Nephron (organoid): ENCODE data around the gene IGF1R.

Source experiments
- H3K27ac Mint-ChIP-seq, 3 experiments: 2 replicates each; pipeline ENCODE4 v1.8.0; 2020; ENCODE audit warnings: mixed read lengths in 3 of 3, mild to moderate bottlenecking in 2 of 3, moderate library complexity in 1 of 3
- H3K27me3 Mint-ChIP-seq: 2 replicates; pipeline ENCODE4 v1.8.0; 2021; ENCODE audit warnings: low read depth, mild to moderate bottlenecking, moderate library complexity, mixed read lengths
- H3K36me3 Mint-ChIP-seq: 2 replicates; pipeline ENCODE4 v1.8.0; 2020; ENCODE audit warnings: low read depth, mixed read lengths
- H3K4me1 Mint-ChIP-seq: 2 replicates; pipeline ENCODE4 v1.8.0; 2020; ENCODE audit warnings: mixed read lengths
- H3K4me3 Mint-ChIP-seq, 3 experiments: 2 replicates each; pipeline ENCODE4 v1.8.0; 2020; ENCODE audit warnings: mild to moderate bottlenecking in 3 of 3, mixed read lengths in 3 of 3, moderate library complexity in 2 of 3
- H3K9me3 Mint-ChIP-seq: 2 replicates; pipeline ENCODE4 v1.8.0; 2020; ENCODE audit warnings: mixed read lengths
- CTCF ChIP-seq, 3 experiments: fragments of 200-600 bp; sonication (generic); IDR thresholded peaks; one replicate each; pipeline ENCODE4 v1.5.0; 2021; ENCODE audit warnings: antibody characterized with exemption in 3 of 3; ENCODE audit not compliant: unreplicated experiment in 3 of 3

IGF1R gene

GRCh38 chr15:98620020-98620419 lies 28.3 kb upstream of the IGF1R start:
- no peaks in the 10 kb centered on the region for H3K9me3 Mint-ChIP-seq
- H3K4me1 Mint-ChIP-seq = peaks cover 8% of the 10 kb centered on the region
- no peak overlapping the region for H3K4me3 Mint-ChIP-seq
- peaks cover 26% of the 10 kb centered on the region for H3K27me3 Mint-ChIP-seq
- no peaks in the 10 kb centered on the region for H3K36me3 Mint-ChIP-seq
- TF ChIP-seq CTCF (IDR thresholded peaks at IDR 0.05; ENCODE audit: unreplicated experiment in 3 of 3) = no peak
- no peak overlapping the region for H3K27ac Mint-ChIP-seq

DNA sequence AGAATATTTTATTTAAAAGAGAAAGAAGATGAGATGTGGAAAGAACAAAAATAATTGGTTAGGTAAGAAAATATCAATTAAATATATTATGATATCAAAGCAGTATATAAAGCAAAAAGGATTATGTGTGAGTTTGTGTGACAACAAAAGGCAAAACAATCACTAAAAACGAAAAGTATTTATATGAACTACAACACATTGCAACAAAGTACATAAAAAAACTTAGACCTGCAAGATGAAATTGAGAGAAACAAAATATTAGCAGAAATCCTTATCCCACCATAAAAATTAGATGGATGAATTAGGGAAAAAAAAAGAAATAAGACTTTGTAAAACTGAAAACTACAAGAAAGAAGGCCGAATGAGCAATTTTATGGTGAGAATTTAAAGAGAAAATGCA lies 27.3 kb upstream of the IGF1R start:
- Mint-ChIP-seq H3K4me1 (peaks cover 8% of the 10 kb centered on the region), H3K4me3 (no peak overlapping the region), H3K27me3 (peaks cover 26% of the 10 kb centered on the region), H3K27ac (no peak overlapping the region), H3K36me3 (no peaks in the 10 kb centered on the region), H3K9me3 (no peaks in the 10 kb centered on the region)
- no peak for TF ChIP-seq CTCF (IDR thresholded peaks at IDR 0.05; ENCODE audit: unreplicated experiment in 3 of 3)

GRCh38 chr15:98625614-98626013 lies 22.7 kb upstream of the IGF1R start:
- no peak for TF ChIP-seq CTCF (IDR thresholded peaks at IDR 0.05; ENCODE audit: unreplicated experiment in 3 of 3)
- H3K27me3 Mint-ChIP-seq = peaks cover 24% of the 10 kb centered on the region

GRCh38 chr15:98626153-98626552 lies 22.2 kb upstream of the IGF1R start:
- no peak for TF ChIP-seq CTCF (IDR thresholded peaks at IDR 0.05; ENCODE audit: unreplicated experiment in 3 of 3)
- Mint-ChIP-seq H3K27me3 (peaks cover 21% of the 10 kb centered on the region), H3K9me3 (no peaks in the 10 kb centered on the region), H3K27ac (no peak overlapping the region), H3K4me3 (no peak overlapping the region), H3K36me3 (no peaks in the 10 kb centered on the region), H3K4me1 (no peaks in the 10 kb centered on the region)

More at GRCh38 chr15:98625614-98626013, 22.7 kb upstream of the IGF1R start:
- H3K36me3 Mint-ChIP-seq = no peaks in the 10 kb centered on the region
- H3K27ac Mint-ChIP-seq = no peak overlapping the region
- H3K4me3 Mint-ChIP-seq = no peak overlapping the region
- H3K9me3 Mint-ChIP-seq = no peaks in the 10 kb centered on the region
- H3K4me1 Mint-ChIP-seq = no peaks in the 10 kb centered on the region

DNA sequence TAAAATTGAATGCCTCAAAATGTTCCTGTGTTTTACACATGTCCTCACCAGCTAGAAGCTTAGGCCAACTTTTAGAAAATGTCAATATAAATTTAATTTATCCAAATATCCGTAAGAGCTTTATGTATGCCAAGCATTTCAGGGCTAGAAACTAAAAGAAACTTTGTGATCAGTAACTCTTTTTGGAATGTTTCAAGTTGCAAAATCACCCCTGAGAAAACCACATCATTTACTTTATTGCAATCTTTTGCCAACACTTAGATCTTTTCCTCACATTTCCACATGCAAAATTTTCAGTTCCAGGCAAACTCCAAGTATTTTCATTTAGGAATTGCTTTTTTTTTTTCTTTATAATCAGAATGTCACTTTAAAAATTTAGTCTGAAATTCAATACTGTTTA lies 20.1 kb upstream of the IGF1R start:
- Mint-ChIP-seq H3K36me3 (no peaks in the 10 kb centered on the region), H3K4me3 (no peak overlapping the region), H3K27ac (no peak overlapping the region), H3K4me1 (no peaks in the 10 kb centered on the region), H3K9me3 (no peaks in the 10 kb centered on the region), H3K27me3 (peaks cover 19% of the 10 kb centered on the region)
- TF ChIP-seq CTCF (IDR thresholded peaks at IDR 0.05; ENCODE audit: unreplicated experiment in 3 of 3) = no peak

- H3K4me3 Mint-ChIP-seq = no peak overlapping the region
- no peaks in the 10 kb centered on the region for H3K9me3 Mint-ChIP-seq
- no peak for TF ChIP-seq CTCF (IDR thresholded peaks at IDR 0.05; ENCODE audit: unreplicated experiment in 3 of 3)
- no peaks in the 10 kb centered on the region for H3K4me1 Mint-ChIP-seq
- no peaks in the 10 kb centered on the region for H3K36me3 Mint-ChIP-seq
- H3K27me3 Mint-ChIP-seq = peaks cover 4% of the 10 kb centered on the region
- H3K27ac Mint-ChIP-seq = no peak overlapping the region
These were observed 12.5 kb upstream of the IGF1R start for GRCh38 chr15:98635848-98636247.
